OCI-LY3 (cell line): Measurements from ENCODE around the gene LSR.
"Not testable (repeated sequence)": the region's sequence is repeated elsewhere in the genome, so short reads cannot be mapped to it uniquely, and the experiment has no call there.

ENCODE experiments used
- H2AFZ ChIP-seq: fragments of 200-600, 300-600 bp; shearing (Covaris generic); 2 replicates; pipeline ENCODE4 v1.6.0; 2014; ENCODE audit warnings: antibody characterized with exemption, low read depth, low read length
- H3K27ac ChIP-seq: fragments of 200-600, 300-600 bp; sonication (generic); 2 replicates; pipeline ENCODE4 v1.5.1; 2014; ENCODE audit warnings: mild to moderate bottlenecking, low read length, moderate library complexity, mixed read lengths
- H3K27me3 ChIP-seq: fragments of 200-600, 300-600 bp; sonication (generic); 2 replicates; pipeline ENCODE4 v1.6.1; 2014; ENCODE audit warnings: low read depth, low read length, mixed read lengths
- H3K36me3 ChIP-seq: fragments of 200-600, 300-600 bp; sonication (generic); replicated peaks from 2 replicates; pipeline ENCODE3; 2014; ENCODE audit warnings: low read depth, low read length, mixed read lengths
- H3K4me1 ChIP-seq: fragments of 300-600, 200-600 bp; sonication (generic); 2 replicates; pipeline ENCODE4 v1.6.1; 2014; ENCODE audit warnings: low read length, mixed read lengths
- H3K4me2 ChIP-seq: fragments of 200-600, 300-600 bp; sonication (generic); 2 replicates; pipeline ENCODE4 v1.6.1; 2014; ENCODE audit warnings: low read length, mixed read lengths
- H3K4me3 ChIP-seq: fragments of 300-600, 200-600 bp; sonication (generic); 2 replicates; pipeline ENCODE4 v1.5.1; 2014; ENCODE audit warnings: antibody characterized with exemption, mild to moderate bottlenecking, low read length, moderate library complexity
- H3K79me2 ChIP-seq: fragments of 300-600, 200-600 bp; shearing (Covaris generic); 2 replicates; pipeline ENCODE4 v1.6.1; 2014; ENCODE audit warnings: mild to moderate bottlenecking, low read length, mixed read lengths
- H3K9ac ChIP-seq: fragments of 300-600, 200-600 bp; shearing (Covaris generic); 2 replicates; pipeline ENCODE4 v1.6.0; 2014; ENCODE audit warnings: mild to moderate bottlenecking, low read length, moderate library complexity
- H3K9me3 ChIP-seq: fragments of 200-600, 300-600 bp; shearing (Covaris generic); 2 replicates; pipeline ENCODE4 v1.6.1; 2014; ENCODE audit warnings: low read length, mixed read lengths; ENCODE audit not compliant: insufficient read depth
- H4K20me1 ChIP-seq: fragments of 200-600, 300-600 bp; sonication (generic); 2 replicates; pipeline ENCODE4 v1.6.1; 2016; ENCODE audit warnings: low read length, mixed read lengths; ENCODE audit not compliant: insufficient read depth
- EZH2phosphoT487 ChIP-seq: fragments of 200-600 bp; shearing (Covaris generic); IDR thresholded peaks from 2 replicates; pipeline ENCODE4 v1.6.1; 2018; ENCODE audit warnings: antibody characterized with exemption, mixed run types, low read depth
- TF ChIP-seq, protein P1 (sequence below): fragments of 200-600, 300-600 bp; sonication (generic); IDR thresholded peaks from 2 replicates; pipeline ENCODE4 v1.5.1; 2014; ENCODE audit warnings: antibody characterized with exemption, low read length, low read depth

The LSR gene

DNA sequence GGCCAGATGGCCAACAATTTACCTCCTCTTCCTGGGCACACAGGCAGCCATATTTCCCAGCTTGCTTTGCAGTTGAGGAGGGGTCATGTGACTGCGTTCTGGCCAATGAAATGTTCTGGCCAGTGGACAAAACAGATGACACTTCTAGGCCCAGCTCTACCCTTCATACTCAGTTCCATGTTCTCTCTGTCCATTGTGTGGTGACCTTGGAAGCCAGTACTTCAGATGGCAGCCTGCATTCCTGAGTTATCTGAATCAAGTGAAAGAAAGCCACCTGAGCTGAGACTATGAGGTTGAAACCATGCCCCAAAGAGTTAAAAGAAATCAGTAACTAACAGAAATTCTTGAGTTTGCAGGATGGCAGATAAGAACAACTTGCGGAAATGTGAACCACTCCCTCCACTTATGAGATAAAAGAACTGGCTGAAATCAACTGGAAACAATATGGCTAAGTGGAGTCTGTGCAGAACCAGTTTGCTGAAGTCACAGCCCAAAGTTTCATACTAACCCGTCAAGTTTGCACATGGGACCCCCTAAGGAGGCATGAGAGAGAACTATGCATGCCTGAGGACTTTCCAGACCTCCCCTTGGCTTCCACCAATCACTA, 28.4 kb upstream of the LSR start:
- Histone ChIP-seq H2AFZ (no peak overlapping the region), H3K27me3 (no peaks in the 10 kb centered on the region), H3K36me3 (no peaks in the 10 kb centered on the region), H3K27ac (no peak overlapping the region), H4K20me1 (no peaks in the 10 kb centered on the region), H3K4me3 (no peak overlapping the region), H3K9me3 (peaks cover 7% of the 10 kb centered on the region; the same call in 1 of the 2 replicates), H3K9ac (no peak overlapping the region), H3K4me1 (peaks cover 14% of the 10 kb centered on the region), H3K4me2 (no peak overlapping the region), H3K79me2 (no peaks in the 10 kb centered on the region)
- no peak for TF ChIP-seq EZH2phosphoT487
- TF ChIP-seq, protein P1, sequence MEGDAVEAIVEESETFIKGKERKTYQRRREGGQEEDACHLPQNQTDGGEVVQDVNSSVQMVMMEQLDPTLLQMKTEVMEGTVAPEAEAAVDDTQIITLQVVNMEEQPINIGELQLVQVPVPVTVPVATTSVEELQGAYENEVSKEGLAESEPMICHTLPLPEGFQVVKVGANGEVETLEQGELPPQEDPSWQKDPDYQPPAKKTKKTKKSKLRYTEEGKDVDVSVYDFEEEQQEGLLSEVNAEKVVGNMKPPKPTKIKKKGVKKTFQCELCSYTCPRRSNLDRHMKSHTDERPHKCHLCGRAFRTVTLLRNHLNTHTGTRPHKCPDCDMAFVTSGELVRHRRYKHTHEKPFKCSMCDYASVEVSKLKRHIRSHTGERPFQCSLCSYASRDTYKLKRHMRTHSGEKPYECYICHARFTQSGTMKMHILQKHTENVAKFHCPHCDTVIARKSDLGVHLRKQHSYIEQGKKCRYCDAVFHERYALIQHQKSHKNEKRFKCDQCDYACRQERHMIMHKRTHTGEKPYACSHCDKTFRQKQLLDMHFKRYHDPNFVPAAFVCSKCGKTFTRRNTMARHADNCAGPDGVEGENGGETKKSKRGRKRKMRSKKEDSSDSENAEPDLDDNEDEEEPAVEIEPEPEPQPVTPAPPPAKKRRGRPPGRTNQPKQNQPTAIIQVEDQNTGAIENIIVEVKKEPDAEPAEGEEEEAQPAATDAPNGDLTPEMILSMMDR = no peak

DNA sequence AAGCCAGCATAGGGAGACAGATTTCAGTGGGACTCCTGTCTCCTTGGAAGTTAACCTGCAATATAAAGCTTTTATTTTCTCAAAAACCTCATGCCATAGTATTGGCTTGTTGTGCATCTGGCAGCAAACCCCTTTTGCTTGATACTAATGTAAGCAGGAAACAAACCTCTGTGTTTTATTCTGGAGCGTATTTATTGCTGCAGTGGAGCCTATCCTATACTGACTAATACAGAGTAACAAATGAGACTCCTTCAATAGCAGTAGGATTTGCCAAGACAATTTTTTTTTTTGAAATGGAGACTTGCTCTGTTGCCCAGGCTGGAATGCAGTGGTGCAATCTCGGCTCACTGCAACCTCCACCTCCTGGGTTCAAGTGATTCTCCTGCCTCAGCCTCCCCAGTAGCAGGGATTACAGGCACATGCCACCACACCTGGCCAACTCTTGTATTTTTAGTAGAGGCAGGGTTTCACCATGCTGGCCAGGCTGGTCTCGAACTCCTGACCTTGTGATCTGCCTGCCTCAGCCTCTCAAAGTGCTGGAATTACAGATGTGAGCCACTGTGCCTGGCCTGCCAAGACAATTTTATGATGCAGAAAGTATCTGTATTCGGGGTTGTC, 27.7 kb upstream of the LSR start:
- not testable (repeated sequence) for H3K4me3 ChIP-seq, H3K4me1 ChIP-seq, H3K9me3 ChIP-seq, H3K4me2 ChIP-seq, H3K36me3 ChIP-seq, H4K20me1 ChIP-seq, H2AFZ ChIP-seq, H3K27ac ChIP-seq, H3K79me2 ChIP-seq, H3K9ac ChIP-seq, H3K27me3 ChIP-seq

DNA sequence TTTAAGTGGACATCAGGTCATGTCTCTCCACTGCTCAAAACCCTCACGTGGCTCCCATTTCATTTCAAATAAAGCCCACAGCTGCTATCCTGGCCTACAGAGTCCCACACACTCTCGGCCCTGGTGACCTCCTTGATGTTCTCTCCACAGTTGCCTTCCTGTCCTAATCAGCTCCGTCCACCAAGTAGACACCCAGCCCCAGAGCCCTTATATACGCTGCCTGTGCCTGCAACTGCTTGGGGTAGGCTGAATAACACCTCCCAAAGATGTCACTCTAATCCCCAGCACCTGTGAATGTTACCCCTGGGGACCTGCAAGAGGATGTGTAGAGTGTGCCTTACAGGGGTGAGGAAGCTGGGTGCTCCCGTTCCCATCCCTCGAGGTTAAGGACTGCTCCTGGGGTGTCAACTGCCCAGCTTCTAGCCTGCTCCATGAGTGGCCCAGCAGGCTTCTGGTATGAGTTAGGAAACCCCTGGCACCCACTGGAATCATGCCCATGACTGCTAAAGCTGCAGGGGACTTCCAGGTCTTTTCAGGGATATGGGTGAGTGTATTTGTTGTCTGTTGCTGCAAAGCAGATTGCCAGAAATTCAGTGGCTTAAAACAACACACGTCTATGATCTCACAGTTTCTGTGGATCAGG, 26.3 kb upstream of the LSR start:
- no peaks in the 10 kb centered on the region for H3K79me2 ChIP-seq
- no peak overlapping the region for H3K4me2 ChIP-seq
- H3K4me3 ChIP-seq = no peak overlapping the region
- no peak overlapping the region for H2AFZ ChIP-seq
- H3K9me3 ChIP-seq = peaks cover 7% of the 10 kb centered on the region; the same call in 1 of the 2 replicates
- H3K27ac ChIP-seq = no peak overlapping the region
- H3K4me1 ChIP-seq = no peaks in the 10 kb centered on the region
- no peaks in the 10 kb centered on the region for H4K20me1 ChIP-seq
- H3K9ac ChIP-seq = no peak overlapping the region
- no peaks in the 10 kb centered on the region for H3K27me3 ChIP-seq
- no peaks in the 10 kb centered on the region for H3K36me3 ChIP-seq
- TF ChIP-seq EZH2phosphoT487 = no peak
- TF ChIP-seq, protein P1 = no peak

DNA sequence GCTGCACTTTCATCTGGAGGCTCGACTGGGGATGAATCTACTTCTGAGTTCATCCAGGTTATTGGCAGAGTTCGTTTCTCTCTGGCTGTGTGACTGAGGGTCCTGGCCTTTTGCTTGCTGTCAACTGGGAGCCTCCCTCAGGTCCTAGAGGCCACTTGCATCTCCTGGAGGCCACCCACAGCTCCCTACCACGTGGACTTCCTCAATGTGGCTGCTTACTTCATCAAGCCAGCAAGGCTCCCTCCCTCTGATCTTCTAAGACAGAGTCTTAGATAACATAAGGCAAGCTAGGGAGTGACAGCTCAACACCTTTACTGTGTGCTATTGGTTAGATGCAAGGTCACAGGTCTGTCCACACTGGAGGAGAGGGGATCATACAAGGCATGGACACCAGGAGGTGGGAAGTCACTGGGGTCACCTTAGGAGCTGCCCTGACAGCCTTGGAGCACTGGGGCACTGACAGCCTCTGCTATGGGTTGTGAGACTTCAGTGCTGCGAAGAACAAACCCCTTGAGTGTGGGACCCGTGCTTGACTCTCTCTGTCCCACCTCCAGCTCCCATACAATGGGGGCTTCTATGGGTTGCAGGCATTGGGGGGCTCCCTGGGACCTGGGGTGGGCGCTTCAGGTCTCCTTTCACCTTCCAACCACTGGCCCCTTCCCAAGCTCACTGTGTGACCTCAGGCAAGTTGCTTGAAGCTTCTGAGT, 25.6 kb upstream of the LSR start:
- H3K9me3 ChIP-seq = peaks cover 7% of the 10 kb centered on the region; the same call in 1 of the 2 replicates
- no peaks in the 10 kb centered on the region for H3K36me3 ChIP-seq
- H3K9ac ChIP-seq = no peak overlapping the region
- no peaks in the 10 kb centered on the region for H3K79me2 ChIP-seq
- H2AFZ ChIP-seq = no peak overlapping the region
- H3K27me3 ChIP-seq = no peaks in the 10 kb centered on the region
- H4K20me1 ChIP-seq = no peaks in the 10 kb centered on the region
- no peak overlapping the region for H3K4me3 ChIP-seq
- H3K27ac ChIP-seq = no peak overlapping the region
- TF ChIP-seq, protein P1 = no peak
- TF ChIP-seq EZH2phosphoT487 = no peak
- H3K4me2 ChIP-seq = no peak overlapping the region
- no peaks in the 10 kb centered on the region for H3K4me1 ChIP-seq
